GM23338 (cell line): ENCODE data around the gene MYH10. TPM values are rescaled to one million over a fixed set of nuclear protein-coding genes. Genes with fewer than 3 reads are reported as not detected.

Experiments used
- ATAC-seq: fragments of 200-7000 bp; cut with Tn5 transposase; 3 replicates; pipeline ENCODE4 v1.9.1; 2020
- DNase-seq: peaks from one replicate; pipeline ENCODE4 v3.0.0-alpha.2; 2015; ENCODE audit warnings: low spot score
- H2AFZ ChIP-seq: fragments of 200-600 bp; sonication (generic); 2 replicates; pipeline ENCODE4 v1.8.0; 2016; ENCODE audit warnings: antibody characterized with exemption, mild to moderate bottlenecking, moderate library complexity
- H3F3A ChIP-seq: fragments of 200-600 bp; sonication (generic); replicated peaks from 2 replicates; pipeline ENCODE4 v1.8.0; 2017; ENCODE audit warnings: antibody characterized with exemption, mixed run types, low read depth
- H3K27ac ChIP-seq: fragments of 200-600 bp; sonication (generic); 2 replicates; pipeline ENCODE4 v1.6.1; 2016; ENCODE audit warnings: low read depth
- H3K27me3 ChIP-seq: fragments of 200-600 bp; sonication (generic); 2 replicates; pipeline ENCODE4 v1.8.0; 2016; ENCODE audit warnings: mild to moderate bottlenecking, mixed run types, moderate library complexity; ENCODE audit not compliant: insufficient read depth
- H3K36me3 ChIP-seq: fragments of 200-600 bp; sonication (generic); 2 replicates; pipeline ENCODE4 v1.8.0; 2016; ENCODE audit warnings: mild to moderate bottlenecking; ENCODE audit not compliant: insufficient read depth
- H3K4me1 ChIP-seq: fragments of 200-600 bp; sonication (generic); 2 replicates; pipeline ENCODE4 v1.8.0; 2016; ENCODE audit warnings: mild to moderate bottlenecking, moderate library complexity; ENCODE audit not compliant: insufficient read depth
- H3K4me2 ChIP-seq: fragments of 200-600 bp; sonication (generic); 2 replicates; pipeline ENCODE4 v1.7.1; 2017; ENCODE audit warnings: mixed run types
- H3K4me3 ChIP-seq: fragments of 200-600 bp; sonication (generic); 2 replicates; pipeline ENCODE4 v1.6.1; 2016; ENCODE audit warnings: mixed run types
- H3K79me2 ChIP-seq: fragments of 200-600 bp; sonication (generic); replicated peaks from 2 replicates; pipeline ENCODE4 v1.8.0; 2017; ENCODE audit warnings: mild to moderate bottlenecking; ENCODE audit not compliant: insufficient read depth
- H3K9me2 ChIP-seq: fragments of 200-600 bp; sonication (generic); 2 replicates; pipeline ENCODE4 v1.8.0; 2017; ENCODE audit not compliant: insufficient read depth
- H4K20me1 ChIP-seq: fragments of 200-600 bp; sonication (generic); replicated peaks from 2 replicates; pipeline ENCODE4 v1.8.0; 2017; ENCODE audit warnings: mild to moderate bottlenecking; ENCODE audit not compliant: insufficient read depth
- H3K27ac Mint-ChIP-seq: 2 replicates; pipeline ENCODE4 v1.8.0; 2020; ENCODE audit warnings: inconsistent platforms, mild to moderate bottlenecking, moderate library complexity, mixed read lengths
- H3K27me3 Mint-ChIP-seq: 3 replicates; pipeline ENCODE4 v1.8.0; 2022; ENCODE audit warnings: low read depth, mild to moderate bottlenecking, moderate library complexity, mixed read lengths, inconsistent platforms; ENCODE audit not compliant: insufficient read depth, poor library complexity
- H3K36me3 Mint-ChIP-seq: 3 replicates; pipeline ENCODE4 v1.8.0; 2021; ENCODE audit warnings: low read depth, mild to moderate bottlenecking, inconsistent platforms, moderate library complexity, mixed read lengths
- H3K4me1 Mint-ChIP-seq: 3 replicates; pipeline ENCODE4 v1.8.0; 2020; ENCODE audit warnings: mild to moderate bottlenecking, inconsistent platforms, mixed read lengths
- H3K4me3 Mint-ChIP-seq: 3 replicates; pipeline ENCODE4 v1.8.0; 2021; ENCODE audit warnings: moderate library complexity, mild to moderate bottlenecking, inconsistent platforms, mixed read lengths
- H3K9me3 Mint-ChIP-seq: 3 replicates; pipeline ENCODE4 v1.8.0; 2020; ENCODE audit warnings: moderate library complexity, mild to moderate bottlenecking, inconsistent platforms, mixed read lengths
- CREB1 ChIP-seq: fragments of 250-450 bp; sonication (Bioruptor Pico); IDR thresholded peaks from 2 replicates; pipeline ENCODE4 v1.5.0; 2020; ENCODE audit warnings: low read depth, mild to moderate bottlenecking, moderate library complexity
- EZH2 ChIP-seq: fragments of 200-600 bp; sonication (generic); IDR thresholded peaks from one replicate; pipeline ENCODE4 v1.8.0; 2017; ENCODE audit warnings: antibody characterized with exemption, mild to moderate bottlenecking, low read depth; ENCODE audit not compliant: unreplicated experiment
- EZH2phosphoT487 ChIP-seq: fragments of 200-600 bp; sonication (generic); IDR thresholded peaks from one replicate; pipeline ENCODE4 v1.8.1; 2018; ENCODE audit warnings: antibody characterized with exemption; ENCODE audit not compliant: unreplicated experiment
- JUNB ChIP-seq: IDR thresholded peaks from one replicate; pipeline ENCODE4 v1.6.1; 2016; ENCODE audit warnings: antibody characterized with exemption; ENCODE audit not compliant: unreplicated experiment
- NANOG ChIP-seq: IDR thresholded peaks from 2 replicates; pipeline ENCODE4 v1.6.1; 2016; ENCODE audit warnings: antibody characterized with exemption, borderline replicate concordance
- POLR2AphosphoS5 ChIP-seq: IDR thresholded peaks from 2 replicates; pipeline ENCODE4 v1.6.1; 2016; ENCODE audit warnings: antibody characterized with exemption, low read depth
- STAT1 ChIP-seq: IDR thresholded peaks from one replicate; pipeline ENCODE4 v1.6.1; 2016; ENCODE audit warnings: antibody characterized with exemption; ENCODE audit not compliant: unreplicated experiment
- ZNF114 ChIP-seq: fragments of 250-450 bp; sonication (Bioruptor Pico); IDR thresholded peaks from 2 replicates; pipeline ENCODE4 v1.5.0; 2020; ENCODE audit warnings: mild to moderate bottlenecking, moderate library complexity
- ZNF331 ChIP-seq: fragments of 250-450 bp; sonication (Bioruptor Pico); IDR thresholded peaks from 2 replicates; pipeline ENCODE4 v1.5.0; 2020; ENCODE audit warnings: low read depth, mild to moderate bottlenecking, moderate library complexity
- polyA plus RNA-seq: library from polyadenylated mRNA; unstranded; fragments of >200 nt; fragmentation: Nextera tagmentation; extraction: Ambion mirVana; gene quantifications from 2 replicates; pipeline ENCODE4 v1.2.1, GENCODE V29; 2016
- total RNA-seq: library from RNA; depleted of rRNA; stranded (reverse); fragments of >200 nt; shearing (Covaris generic); gene quantifications from 2 replicates; pipeline ENCODE4 v1.2.3, GENCODE V29; 2014
- TF ChIP-seq, protein P1 (sequence below): IDR thresholded peaks from one replicate; pipeline ENCODE4 v1.6.1; 2018; ENCODE audit warnings: antibody characterized with exemption; ENCODE audit not compliant: unreplicated experiment
- TF ChIP-seq, protein P2 (sequence below), 2 experiments: fragments of 200-600 bp in 1 of 2; sonication (generic) in 1 of 2; conservative IDR thresholded peaks; 2 replicates each; pipeline versions ENCODE4 v1.5.1 to v1.6.1; 2016 to 2017; ENCODE audit warnings: antibody characterized with exemption in 2 of 2, low read depth in 2 of 2, mild to moderate bottlenecking in 2 of 2, moderate library complexity in 1 of 2
- TF ChIP-seq, protein P3 (sequence below): IDR thresholded peaks from 2 replicates; pipeline ENCODE4 v1.6.1; 2016; ENCODE audit warnings: antibody characterized with exemption
- TF ChIP-seq, protein P4 (sequence below): fragments of 250-450 bp; sonication (Bioruptor Pico); IDR thresholded peaks from 2 replicates; pipeline ENCODE4 v1.5.0; 2020; ENCODE audit warnings: mild to moderate bottlenecking, moderate library complexity

Gene MYH10
- total and polyA plus RNA-seq, 2 experiments from 2014 or later, result 89.5 to 230 TPM

DNA sequence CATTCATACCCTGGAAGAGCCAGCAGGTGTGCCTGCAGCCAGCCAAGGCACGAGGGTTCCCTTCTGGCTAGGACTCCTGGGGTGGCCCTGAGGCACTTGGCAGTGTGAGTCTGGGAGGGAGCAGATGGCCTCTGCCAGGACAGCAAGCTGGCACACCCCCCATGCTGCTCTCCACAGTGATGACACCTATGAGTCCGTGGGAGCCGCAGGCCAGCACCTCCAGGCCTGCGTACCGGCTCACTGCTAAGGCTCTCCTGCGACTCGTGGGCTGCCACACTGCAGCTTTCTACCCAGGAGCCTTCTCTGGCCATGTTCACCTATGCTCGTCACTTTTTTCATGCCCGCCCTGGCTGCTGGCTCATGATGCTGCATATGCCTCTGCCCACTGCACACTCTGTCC lies 126.7 kb downstream of the MYH10 start (continued):
- TF ChIP-seq, protein P1, sequence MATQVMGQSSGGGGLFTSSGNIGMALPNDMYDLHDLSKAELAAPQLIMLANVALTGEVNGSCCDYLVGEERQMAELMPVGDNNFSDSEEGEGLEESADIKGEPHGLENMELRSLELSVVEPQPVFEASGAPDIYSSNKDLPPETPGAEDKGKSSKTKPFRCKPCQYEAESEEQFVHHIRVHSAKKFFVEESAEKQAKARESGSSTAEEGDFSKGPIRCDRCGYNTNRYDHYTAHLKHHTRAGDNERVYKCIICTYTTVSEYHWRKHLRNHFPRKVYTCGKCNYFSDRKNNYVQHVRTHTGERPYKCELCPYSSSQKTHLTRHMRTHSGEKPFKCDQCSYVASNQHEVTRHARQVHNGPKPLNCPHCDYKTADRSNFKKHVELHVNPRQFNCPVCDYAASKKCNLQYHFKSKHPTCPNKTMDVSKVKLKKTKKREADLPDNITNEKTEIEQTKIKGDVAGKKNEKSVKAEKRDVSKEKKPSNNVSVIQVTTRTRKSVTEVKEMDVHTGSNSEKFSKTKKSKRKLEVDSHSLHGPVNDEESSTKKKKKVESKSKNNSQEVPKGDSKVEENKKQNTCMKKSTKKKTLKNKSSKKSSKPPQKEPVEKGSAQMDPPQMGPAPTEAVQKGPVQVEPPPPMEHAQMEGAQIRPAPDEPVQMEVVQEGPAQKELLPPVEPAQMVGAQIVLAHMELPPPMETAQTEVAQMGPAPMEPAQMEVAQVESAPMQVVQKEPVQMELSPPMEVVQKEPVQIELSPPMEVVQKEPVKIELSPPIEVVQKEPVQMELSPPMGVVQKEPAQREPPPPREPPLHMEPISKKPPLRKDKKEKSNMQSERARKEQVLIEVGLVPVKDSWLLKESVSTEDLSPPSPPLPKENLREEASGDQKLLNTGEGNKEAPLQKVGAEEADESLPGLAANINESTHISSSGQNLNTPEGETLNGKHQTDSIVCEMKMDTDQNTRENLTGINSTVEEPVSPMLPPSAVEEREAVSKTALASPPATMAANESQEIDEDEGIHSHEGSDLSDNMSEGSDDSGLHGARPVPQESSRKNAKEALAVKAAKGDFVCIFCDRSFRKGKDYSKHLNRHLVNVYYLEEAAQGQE, result no peak
- no peak for TF ChIP-seq EZH2phosphoT487
- TF ChIP-seq STAT1, result no peak
- no peak for TF ChIP-seq ZNF114 (CRISPR knock-in tag)
- TF ChIP-seq CREB1 (CRISPR knock-in tag), result no peak
- no peak for TF ChIP-seq ZNF331 (CRISPR knock-in tag)
- no peak for TF ChIP-seq POLR2AphosphoS5

DNA sequence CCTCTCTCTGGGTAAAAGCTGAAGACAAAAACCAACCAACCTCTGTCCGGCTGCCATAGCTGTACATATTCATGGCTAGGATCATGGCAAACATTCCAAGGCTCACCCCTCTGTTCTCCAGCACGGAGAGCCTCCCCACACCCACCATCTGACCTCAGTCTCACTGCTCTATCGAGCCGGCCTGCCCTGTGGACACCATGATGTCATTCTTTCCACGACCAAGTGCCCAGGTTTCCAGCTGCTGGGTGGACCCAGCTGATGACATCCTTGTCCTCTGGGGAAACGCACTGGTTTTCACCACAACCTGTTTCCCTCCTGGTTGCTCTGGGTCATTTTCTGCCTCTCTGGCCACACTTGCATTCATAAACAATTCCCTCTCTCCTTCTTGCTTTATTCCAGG lies 127.2 kb downstream of the MYH10 start:
- Histone ChIP-seq H3K27me3 (no peaks in the 10 kb centered on the region), H3K79me2 (no peaks in the 10 kb centered on the region), H3K36me3 (peaks cover 70% of the 10 kb centered on the region), H4K20me1 (peaks cover 15% of the 10 kb centered on the region), H3K4me1 (no peaks in the 10 kb centered on the region), H3F3A (no peaks in the 10 kb centered on the region), H3K4me3 (no peak overlapping the region), H3K9me2 (no peaks in the 10 kb centered on the region), H3K4me2 (no peak overlapping the region), H2AFZ (no peak overlapping the region), H3K27ac (peak overlapping the region; percentile 14; the same call in 1 of the 2 replicates)
- no peak overlapping the region for H3K4me3 Mint-ChIP-seq
- DNase-seq (no peak), ATAC-seq (no peak)
- H3K27ac Mint-ChIP-seq, result peak overlapping the region; percentile 85
- H3K9me3 Mint-ChIP-seq, result no peaks in the 10 kb centered on the region
- no peaks in the 10 kb centered on the region for H3K4me1 Mint-ChIP-seq
- peaks cover 14% of the 10 kb centered on the region for H3K27me3 Mint-ChIP-seq
- peaks cover 94% of the 10 kb centered on the region for H3K36me3 Mint-ChIP-seq
- TF ChIP-seq, protein P2, sequence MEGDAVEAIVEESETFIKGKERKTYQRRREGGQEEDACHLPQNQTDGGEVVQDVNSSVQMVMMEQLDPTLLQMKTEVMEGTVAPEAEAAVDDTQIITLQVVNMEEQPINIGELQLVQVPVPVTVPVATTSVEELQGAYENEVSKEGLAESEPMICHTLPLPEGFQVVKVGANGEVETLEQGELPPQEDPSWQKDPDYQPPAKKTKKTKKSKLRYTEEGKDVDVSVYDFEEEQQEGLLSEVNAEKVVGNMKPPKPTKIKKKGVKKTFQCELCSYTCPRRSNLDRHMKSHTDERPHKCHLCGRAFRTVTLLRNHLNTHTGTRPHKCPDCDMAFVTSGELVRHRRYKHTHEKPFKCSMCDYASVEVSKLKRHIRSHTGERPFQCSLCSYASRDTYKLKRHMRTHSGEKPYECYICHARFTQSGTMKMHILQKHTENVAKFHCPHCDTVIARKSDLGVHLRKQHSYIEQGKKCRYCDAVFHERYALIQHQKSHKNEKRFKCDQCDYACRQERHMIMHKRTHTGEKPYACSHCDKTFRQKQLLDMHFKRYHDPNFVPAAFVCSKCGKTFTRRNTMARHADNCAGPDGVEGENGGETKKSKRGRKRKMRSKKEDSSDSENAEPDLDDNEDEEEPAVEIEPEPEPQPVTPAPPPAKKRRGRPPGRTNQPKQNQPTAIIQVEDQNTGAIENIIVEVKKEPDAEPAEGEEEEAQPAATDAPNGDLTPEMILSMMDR (conservative IDR thresholded peaks at IDR 0.05; ENCODE audit: low read depth in 2 of 2), result no peak
- TF ChIP-seq EZH2, result no peak
- TF ChIP-seq NANOG, result no peak
- no peak for TF ChIP-seq JUNB
- no peak for TF ChIP-seq CREB1 (CRISPR knock-in tag)
- no peak for TF ChIP-seq ZNF331 (CRISPR knock-in tag)
- TF ChIP-seq STAT1, result no peak
- TF ChIP-seq, protein P3, sequence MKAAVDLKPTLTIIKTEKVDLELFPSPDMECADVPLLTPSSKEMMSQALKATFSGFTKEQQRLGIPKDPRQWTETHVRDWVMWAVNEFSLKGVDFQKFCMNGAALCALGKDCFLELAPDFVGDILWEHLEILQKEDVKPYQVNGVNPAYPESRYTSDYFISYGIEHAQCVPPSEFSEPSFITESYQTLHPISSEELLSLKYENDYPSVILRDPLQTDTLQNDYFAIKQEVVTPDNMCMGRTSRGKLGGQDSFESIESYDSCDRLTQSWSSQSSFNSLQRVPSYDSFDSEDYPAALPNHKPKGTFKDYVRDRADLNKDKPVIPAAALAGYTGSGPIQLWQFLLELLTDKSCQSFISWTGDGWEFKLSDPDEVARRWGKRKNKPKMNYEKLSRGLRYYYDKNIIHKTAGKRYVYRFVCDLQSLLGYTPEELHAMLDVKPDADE, result no peak
- TF ChIP-seq, protein P4, sequence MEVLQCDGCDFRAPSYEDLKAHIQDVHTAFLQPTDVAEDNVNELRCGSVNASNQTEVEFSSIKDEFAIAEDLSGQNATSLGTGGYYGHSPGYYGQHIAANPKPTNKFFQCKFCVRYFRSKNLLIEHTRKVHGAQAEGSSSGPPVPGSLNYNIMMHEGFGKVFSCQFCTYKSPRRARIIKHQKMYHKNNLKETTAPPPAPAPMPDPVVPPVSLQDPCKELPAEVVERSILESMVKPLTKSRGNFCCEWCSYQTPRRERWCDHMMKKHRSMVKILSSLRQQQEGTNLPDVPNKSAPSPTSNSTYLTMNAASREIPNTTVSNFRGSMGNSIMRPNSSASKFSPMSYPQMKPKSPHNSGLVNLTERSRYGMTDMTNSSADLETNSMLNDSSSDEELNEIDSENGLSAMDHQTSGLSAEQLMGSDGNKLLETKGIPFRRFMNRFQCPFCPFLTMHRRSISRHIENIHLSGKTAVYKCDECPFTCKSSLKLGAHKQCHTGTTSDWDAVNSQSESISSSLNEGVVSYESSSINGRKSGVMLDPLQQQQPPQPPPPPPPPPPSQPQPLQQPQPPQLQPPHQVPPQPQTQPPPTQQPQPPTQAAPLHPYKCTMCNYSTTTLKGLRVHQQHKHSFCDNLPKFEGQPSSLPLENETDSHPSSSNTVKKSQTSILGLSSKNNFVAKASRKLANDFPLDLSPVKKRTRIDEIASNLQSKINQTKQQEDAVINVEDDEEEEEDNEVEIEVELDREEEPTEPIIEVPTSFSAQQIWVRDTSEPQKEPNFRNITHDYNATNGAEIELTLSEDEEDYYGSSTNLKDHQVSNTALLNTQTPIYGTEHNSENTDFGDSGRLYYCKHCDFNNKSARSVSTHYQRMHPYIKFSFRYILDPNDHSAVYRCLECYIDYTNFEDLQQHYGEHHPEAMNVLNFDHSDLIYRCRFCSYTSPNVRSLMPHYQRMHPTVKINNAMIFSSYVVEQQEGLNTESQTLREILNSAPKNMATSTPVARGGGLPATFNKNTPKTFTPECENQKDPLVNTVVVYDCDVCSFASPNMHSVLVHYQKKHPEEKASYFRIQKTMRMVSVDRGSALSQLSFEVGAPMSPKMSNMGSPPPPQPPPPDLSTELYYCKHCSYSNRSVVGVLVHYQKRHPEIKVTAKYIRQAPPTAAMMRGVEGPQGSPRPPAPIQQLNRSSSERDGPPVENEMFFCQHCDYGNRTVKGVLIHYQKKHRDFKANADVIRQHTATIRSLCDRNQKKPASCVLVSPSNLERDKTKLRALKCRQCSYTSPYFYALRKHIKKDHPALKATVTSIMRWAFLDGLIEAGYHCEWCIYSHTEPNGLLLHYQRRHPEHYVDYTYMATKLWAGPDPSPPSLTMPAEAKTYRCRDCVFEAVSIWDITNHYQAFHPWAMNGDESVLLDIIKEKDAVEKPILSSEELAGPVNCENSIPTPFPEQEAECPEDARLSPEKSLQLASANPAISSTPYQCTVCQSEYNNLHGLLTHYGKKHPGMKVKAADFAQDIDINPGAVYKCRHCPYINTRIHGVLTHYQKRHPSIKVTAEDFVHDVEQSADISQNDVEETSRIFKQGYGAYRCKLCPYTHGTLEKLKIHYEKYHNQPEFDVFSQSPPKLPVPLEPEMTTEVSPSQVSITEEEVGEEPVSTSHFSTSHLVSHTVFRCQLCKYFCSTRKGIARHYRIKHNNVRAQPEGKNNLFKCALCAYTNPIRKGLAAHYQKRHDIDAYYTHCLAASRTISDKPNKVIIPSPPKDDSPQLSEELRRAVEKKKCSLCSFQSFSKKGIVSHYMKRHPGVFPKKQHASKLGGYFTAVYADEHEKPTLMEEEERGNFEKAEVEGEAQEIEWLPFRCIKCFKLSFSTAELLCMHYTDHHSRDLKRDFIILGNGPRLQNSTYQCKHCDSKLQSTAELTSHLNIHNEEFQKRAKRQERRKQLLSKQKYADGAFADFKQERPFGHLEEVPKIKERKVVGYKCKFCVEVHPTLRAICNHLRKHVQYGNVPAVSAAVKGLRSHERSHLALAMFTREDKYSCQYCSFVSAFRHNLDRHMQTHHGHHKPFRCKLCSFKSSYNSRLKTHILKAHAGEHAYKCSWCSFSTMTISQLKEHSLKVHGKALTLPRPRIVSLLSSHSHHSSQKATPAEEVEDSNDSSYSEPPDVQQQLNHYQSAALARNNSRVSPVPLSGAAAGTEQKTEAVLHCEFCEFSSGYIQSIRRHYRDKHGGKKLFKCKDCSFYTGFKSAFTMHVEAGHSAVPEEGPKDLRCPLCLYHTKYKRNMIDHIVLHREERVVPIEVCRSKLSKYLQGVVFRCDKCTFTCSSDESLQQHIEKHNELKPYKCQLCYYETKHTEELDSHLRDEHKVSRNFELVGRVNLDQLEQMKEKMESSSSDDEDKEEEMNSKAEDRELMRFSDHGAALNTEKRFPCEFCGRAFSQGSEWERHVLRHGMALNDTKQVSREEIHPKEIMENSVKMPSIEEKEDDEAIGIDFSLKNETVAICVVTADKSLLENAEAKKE (CRISPR knock-in tag), result no peak
- no peak for TF ChIP-seq ZNF114 (CRISPR knock-in tag)
- no peak for TF ChIP-seq EZH2phosphoT487
- TF ChIP-seq POLR2AphosphoS5, result no peak
